Type B pancreatic cell (in vitro differentiated cells): ENCODE data around the gene GATA6. TPM values are rescaled to one million over a fixed set of nuclear protein-coding genes. Genes with fewer than 3 reads are reported as not detected.

Experiments
- DNase-seq: peaks from one replicate; pipeline ENCODE4 v3.0.0; 2021; ENCODE audit warnings: mixed read lengths; ENCODE audit not compliant: unreplicated experiment; ENCODE audit errors: extremely low spot score
- H3K27ac Mint-ChIP-seq: 2 replicates; pipeline ENCODE4 v1.8.0; 2021; ENCODE audit warnings: mild to moderate bottlenecking, mixed read lengths
- H3K27me3 Mint-ChIP-seq: 2 replicates; pipeline ENCODE4 v1.8.0; 2021; ENCODE audit warnings: mixed read lengths
- H3K36me3 Mint-ChIP-seq: 2 replicates; pipeline ENCODE4 v1.8.0; 2021; ENCODE audit warnings: mixed read lengths
- H3K4me1 Mint-ChIP-seq: one replicate; pipeline ENCODE4 v1.8.0; 2021; ENCODE audit warnings: mixed read lengths; ENCODE audit not compliant: unreplicated experiment
- H3K4me3 Mint-ChIP-seq: 2 replicates; pipeline ENCODE4 v1.8.0; 2021; ENCODE audit warnings: mild to moderate bottlenecking, mixed read lengths
- H3K9me3 Mint-ChIP-seq: 2 replicates; pipeline ENCODE4 v1.8.0; 2021; ENCODE audit warnings: mixed read lengths
- total RNA-seq: library from RNA; stranded (reverse); gene quantifications from 2 replicates; pipeline ENCODE4 v1.2.1, GENCODE V29; 2021; ENCODE audit warnings: low replicate concordance
- TF ChIP-seq, protein P1 (sequence below): fragments of 200-600 bp; sonication (generic); conservative IDR thresholded peaks from 2 replicates; pipeline ENCODE4 v1.5.0; 2021; ENCODE audit warnings: antibody characterized with exemption, mild to moderate bottlenecking

Gene GATA6
- total RNA-seq, 1 donor from 2014 or later: 37.7 TPM

DNA sequence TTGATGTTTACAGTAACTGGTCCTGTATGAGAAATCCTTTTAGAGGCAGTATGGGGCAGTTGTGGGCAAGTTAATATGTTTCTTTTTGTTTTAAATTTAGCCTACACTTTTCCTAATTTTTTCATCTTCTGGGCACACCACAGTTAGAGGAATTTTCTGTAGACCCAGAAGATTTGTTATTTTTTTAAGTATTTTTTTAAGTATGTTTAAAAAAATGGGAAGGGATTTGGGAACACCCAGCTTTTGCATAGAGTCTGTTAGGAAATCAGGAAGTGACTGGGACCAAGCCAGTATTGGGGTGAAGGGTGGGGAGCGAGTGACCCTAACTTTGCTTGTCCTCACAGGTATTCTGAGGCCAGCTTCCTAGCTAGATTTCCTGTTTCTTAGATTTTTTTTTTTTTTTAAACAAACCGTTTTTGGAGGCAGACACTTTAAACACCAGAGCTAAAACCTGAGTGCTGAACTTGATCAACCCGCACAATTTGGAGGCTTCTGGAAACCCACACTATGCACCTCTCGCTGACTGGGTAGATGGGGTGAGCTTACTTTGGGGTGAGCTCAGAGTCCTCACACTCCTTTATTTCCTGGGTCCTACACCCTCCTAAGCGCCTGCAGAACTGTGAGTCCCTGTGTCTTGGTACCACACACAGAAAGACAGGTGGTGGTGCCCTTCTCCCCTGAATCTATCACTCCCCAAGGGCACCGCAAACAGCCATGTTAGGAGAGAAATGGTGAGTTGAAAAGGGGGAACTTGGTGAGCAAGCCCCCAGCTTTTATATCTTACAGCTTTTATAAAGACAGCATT lies 5.2 kb downstream of the GATA6 start:
- H3K9me3 Mint-ChIP-seq: no peaks in the 10 kb centered on the region
- peaks cover 82% of the 10 kb centered on the region for H3K27me3 Mint-ChIP-seq
- TF ChIP-seq, protein P1, sequence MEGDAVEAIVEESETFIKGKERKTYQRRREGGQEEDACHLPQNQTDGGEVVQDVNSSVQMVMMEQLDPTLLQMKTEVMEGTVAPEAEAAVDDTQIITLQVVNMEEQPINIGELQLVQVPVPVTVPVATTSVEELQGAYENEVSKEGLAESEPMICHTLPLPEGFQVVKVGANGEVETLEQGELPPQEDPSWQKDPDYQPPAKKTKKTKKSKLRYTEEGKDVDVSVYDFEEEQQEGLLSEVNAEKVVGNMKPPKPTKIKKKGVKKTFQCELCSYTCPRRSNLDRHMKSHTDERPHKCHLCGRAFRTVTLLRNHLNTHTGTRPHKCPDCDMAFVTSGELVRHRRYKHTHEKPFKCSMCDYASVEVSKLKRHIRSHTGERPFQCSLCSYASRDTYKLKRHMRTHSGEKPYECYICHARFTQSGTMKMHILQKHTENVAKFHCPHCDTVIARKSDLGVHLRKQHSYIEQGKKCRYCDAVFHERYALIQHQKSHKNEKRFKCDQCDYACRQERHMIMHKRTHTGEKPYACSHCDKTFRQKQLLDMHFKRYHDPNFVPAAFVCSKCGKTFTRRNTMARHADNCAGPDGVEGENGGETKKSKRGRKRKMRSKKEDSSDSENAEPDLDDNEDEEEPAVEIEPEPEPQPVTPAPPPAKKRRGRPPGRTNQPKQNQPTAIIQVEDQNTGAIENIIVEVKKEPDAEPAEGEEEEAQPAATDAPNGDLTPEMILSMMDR: no peak
- DNase-seq: no peak
- H3K4me3 Mint-ChIP-seq: peak overlapping the region; percentile 86
- peak overlapping the region; percentile 85 for H3K27ac Mint-ChIP-seq
- peaks cover 14% of the 10 kb centered on the region for H3K4me1 Mint-ChIP-seq
- H3K36me3 Mint-ChIP-seq: peaks cover 36% of the 10 kb centered on the region

DNA sequence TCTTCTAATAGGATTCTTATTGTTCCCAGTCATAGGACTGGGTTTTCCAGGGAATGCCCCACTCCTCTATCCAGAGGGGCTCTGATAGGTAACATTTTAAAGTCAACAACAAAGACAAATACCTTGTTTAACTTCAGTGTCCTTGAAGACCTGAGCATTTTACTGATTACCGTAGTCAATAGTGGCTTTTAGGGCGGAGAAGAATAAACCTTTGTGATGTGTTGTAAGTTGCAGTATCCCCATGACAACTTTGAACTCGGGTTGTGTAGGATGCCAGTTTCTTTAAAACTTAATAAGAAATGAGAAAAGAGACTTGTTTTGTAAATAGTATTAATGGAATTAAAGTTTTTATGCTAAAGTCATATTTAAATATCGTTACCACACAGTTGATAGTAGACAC lies 6.0 kb downstream of the GATA6 start:
- H3K36me3 Mint-ChIP-seq: peaks cover 36% of the 10 kb centered on the region
- H3K9me3 Mint-ChIP-seq: no peaks in the 10 kb centered on the region
- TF ChIP-seq, protein P1: no peak
- no peak for DNase-seq
- peaks cover 83% of the 10 kb centered on the region for H3K27me3 Mint-ChIP-seq
- peaks cover 13% of the 10 kb centered on the region for H3K4me1 Mint-ChIP-seq
- peak overlapping the region; percentile 84 for H3K4me3 Mint-ChIP-seq
- H3K27ac Mint-ChIP-seq: peak overlapping the region; percentile 80

DNA sequence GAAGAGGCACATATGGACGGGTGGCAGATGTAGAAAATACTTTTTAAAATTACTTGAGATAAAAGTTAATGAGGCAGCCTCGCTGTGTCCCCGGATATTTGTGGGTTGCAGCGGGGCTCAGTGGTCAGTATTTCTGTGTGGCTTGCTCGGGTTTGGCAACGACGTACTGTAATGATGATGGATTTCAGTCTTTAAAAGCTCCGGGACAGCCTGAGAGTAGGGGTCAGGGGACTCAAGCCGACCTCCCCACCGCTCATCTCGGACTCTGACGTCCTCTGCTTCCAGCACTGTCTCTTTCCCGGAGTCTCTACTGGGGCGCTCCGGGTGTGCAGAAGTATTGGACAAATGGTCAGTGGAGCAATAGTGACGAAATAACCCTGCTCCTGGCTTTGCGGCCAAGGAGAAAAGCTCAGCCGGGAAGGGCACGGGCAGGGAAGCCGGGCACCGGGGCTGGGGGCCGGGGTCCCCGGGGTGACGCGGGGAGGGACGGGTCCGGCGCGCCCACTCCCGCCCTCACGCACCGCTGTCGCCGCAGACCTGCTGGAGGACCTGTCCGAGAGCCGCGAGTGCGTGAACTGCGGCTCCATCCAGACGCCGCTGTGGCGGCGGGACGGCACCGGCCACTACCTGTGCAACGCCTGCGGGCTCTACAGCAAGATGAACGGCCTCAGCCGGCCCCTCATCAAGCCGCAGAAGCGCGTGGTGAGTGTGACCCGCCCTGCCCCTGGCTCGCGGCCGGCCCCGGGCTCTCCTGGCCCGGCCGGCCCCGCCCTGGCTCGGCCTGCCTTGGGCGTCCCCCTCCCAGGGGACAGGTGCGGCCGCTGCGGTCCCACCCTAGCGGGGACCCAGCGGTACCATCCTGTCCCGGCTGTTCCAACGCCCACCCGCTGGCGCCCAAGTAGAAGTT lies 7.3 kb downstream of the GATA6 start:
- TF ChIP-seq, protein P1: no peak
- Mint-ChIP-seq H3K36me3 (peaks cover 36% of the 10 kb centered on the region), H3K27me3 (peaks cover 83% of the 10 kb centered on the region), H3K9me3 (no peaks in the 10 kb centered on the region), H3K4me3 (peak overlapping the region; percentile 84), H3K4me1 (peaks cover 11% of the 10 kb centered on the region), H3K27ac (peak overlapping the region; percentile 79)
- no peak for DNase-seq

DNA sequence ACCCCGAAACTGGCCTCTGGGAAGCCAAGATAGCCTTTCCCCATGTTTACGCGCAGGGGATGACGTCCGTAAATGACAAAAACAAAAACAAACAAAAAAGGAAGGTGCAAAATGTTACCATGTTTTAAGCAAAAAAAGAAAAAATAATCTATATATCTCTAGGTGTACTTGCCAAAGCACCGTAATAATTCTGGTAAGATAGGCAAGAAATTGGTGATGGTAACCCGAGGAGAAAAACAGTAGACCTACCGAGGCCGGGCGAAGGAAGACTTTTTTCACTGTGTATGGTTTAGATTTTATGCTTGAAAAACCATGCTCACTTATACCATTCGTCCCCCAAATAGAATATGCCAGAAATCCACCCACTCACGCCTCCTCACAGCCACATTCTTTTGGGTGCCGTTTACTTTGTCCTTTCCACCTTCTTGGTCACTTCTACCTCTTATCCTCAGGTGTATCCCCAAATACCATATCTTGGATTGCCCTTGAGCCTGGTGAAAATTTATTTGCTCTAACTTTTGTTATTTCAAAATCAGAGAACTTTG lies 8.0 kb downstream of the GATA6 start:
- H3K36me3 Mint-ChIP-seq: peaks cover 35% of the 10 kb centered on the region
- H3K27ac Mint-ChIP-seq: peak overlapping the region; percentile 79
- peaks cover 80% of the 10 kb centered on the region for H3K27me3 Mint-ChIP-seq
- H3K4me1 Mint-ChIP-seq: peaks cover 11% of the 10 kb centered on the region
- TF ChIP-seq, protein P1: no peak
- no peak for DNase-seq
- peak overlapping the region; percentile 84 for H3K4me3 Mint-ChIP-seq
- no peaks in the 10 kb centered on the region for H3K9me3 Mint-ChIP-seq

DNA sequence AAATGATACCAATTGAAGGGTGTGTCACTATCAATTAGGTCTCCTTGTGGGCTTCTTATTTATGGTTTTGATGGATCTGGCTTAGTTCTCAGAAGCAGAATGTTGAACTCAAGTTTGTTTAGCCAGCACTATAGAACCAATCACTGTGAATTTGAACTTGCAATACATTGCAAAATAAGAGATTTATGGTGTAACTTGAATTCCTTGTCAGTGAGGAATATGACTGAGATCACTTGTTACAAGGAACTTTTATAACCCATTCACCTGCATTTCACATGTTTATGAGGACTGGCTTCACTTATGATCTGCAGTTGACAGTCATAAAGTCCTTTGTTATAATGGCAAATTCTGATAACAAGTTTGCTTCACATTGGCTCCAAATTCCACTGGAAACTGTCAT lies 9.8 kb downstream of the GATA6 start:
- TF ChIP-seq, protein P1: no peak
- peaks cover 11% of the 10 kb centered on the region for H3K4me1 Mint-ChIP-seq
- H3K27me3 Mint-ChIP-seq: peaks cover 65% of the 10 kb centered on the region
- peak overlapping the region; percentile 39 for H3K4me3 Mint-ChIP-seq
- H3K27ac Mint-ChIP-seq: peak overlapping the region; percentile 55
- peaks cover 23% of the 10 kb centered on the region for H3K36me3 Mint-ChIP-seq
- DNase-seq: no peak
- no peaks in the 10 kb centered on the region for H3K9me3 Mint-ChIP-seq
